ENCODE results near the gene NCOA3. TPM values are rescaled to one million over a fixed set of nuclear protein-coding genes. Genes with fewer than 3 reads are reported as not detected.

The NCOA3 gene
- total RNA-seq, 2 donors from 2014 or later: 76.0 to 113 TPM

GRCh38 chr20:47509685-47510084 is 8.0 kb downstream of the NCOA3 start:
- Mint-ChIP-seq H3K36me3 (ENCODE audit: insufficient read depth in 2 of 2) (peaks cover 12 to 13% of the 10 kb centered on the region in 2 donors), H3K4me1 (ENCODE audit: low read depth) (peaks cover 86% of the 10 kb centered on the region), H3K4me3 (peak overlapping the region; percentile 78 to 81), H3K27me3 (ENCODE audit: low read depth) (no peaks in the 10 kb centered on the region), H3K9me3 (no peaks in the 10 kb centered on the region), H3K27ac (peak overlapping the region; percentile 88)
- ATAC-seq (replicated peaks in 1 of 2) (peak; percentile 33 to 35), DNase-seq (no peak)

GRCh38 chr20:47515843-47516242 is 14.2 kb downstream of the NCOA3 start:
- H3K4me3 Mint-ChIP-seq: peak overlapping the region; percentile 27 to 50
- ATAC-seq (replicated peaks in 1 of 2) (peak; percentile 86 to 90), DNase-seq (no peak)

GRCh38 chr20:47521059-47521808 is 19.5 kb downstream of the NCOA3 start:
- Mint-ChIP-seq H3K27ac (peak overlapping the region; percentile 77), H3K36me3 (ENCODE audit: insufficient read depth in 2 of 2) (peaks cover 23 to 52% of the 10 kb centered on the region in 2 donors), H3K4me3 (no peak overlapping the region), H3K4me1 (ENCODE audit: low read depth) (peaks cover 37% of the 10 kb centered on the region), H3K9me3 (peaks cover 2 to 15% of the 10 kb centered on the region in 2 donors), H3K27me3 (ENCODE audit: low read depth) (no peaks in the 10 kb centered on the region)
- no peak for DNase-seq
- ATAC-seq (replicated peaks in 1 of 2): peak in 1 of 2 donors; percentile 47

More at GRCh38 chr20:47515843-47516242, 14.2 kb downstream of the NCOA3 start:
- Mint-ChIP-seq H3K4me1 (ENCODE audit: low read depth) (peaks cover 65% of the 10 kb centered on the region), H3K27me3 (ENCODE audit: low read depth) (no peaks in the 10 kb centered on the region), H3K9me3 (peaks cover 0 to 9% of the 10 kb centered on the region in 2 donors), H3K27ac (peak overlapping the region; percentile 58), H3K36me3 (ENCODE audit: insufficient read depth in 2 of 2) (peaks cover 14 to 32% of the 10 kb centered on the region in 2 donors)

- DNase-seq (no peak), ATAC-seq (replicated peaks in 1 of 2) (no peak)
- H3K27ac Mint-ChIP-seq: peak overlapping the region; percentile 45
- peaks cover 28 to 53% of the 10 kb centered on the region in 2 donors for H3K36me3 Mint-ChIP-seq (ENCODE audit: insufficient read depth in 2 of 2)
- no peak overlapping the region for H3K4me3 Mint-ChIP-seq
- no peaks in the 10 kb centered on the region for H3K27me3 Mint-ChIP-seq (ENCODE audit: low read depth)
- H3K9me3 Mint-ChIP-seq: peaks cover 2 to 15% of the 10 kb centered on the region in 2 donors
- H3K4me1 Mint-ChIP-seq (ENCODE audit: low read depth): peaks cover 30% of the 10 kb centered on the region
Observed at GRCh38 chr20:47524015-47524784, 22.5 kb downstream of the NCOA3 start.

GRCh38 chr20:47527004-47527800 is 25.5 kb downstream of the NCOA3 start:
- DNase-seq (no peak), ATAC-seq (replicated peaks in 1 of 2) (no peak)
- Mint-ChIP-seq H3K27ac (peak overlapping the region; percentile 99), H3K4me1 (ENCODE audit: low read depth) (peaks cover 17% of the 10 kb centered on the region), H3K9me3 (peaks cover 0 to 2% of the 10 kb centered on the region in 2 donors), H3K4me3 (peak overlapping the region in 1 of 2 donors; percentile 9), H3K36me3 (ENCODE audit: insufficient read depth in 2 of 2) (peaks cover 14 to 37% of the 10 kb centered on the region in 2 donors), H3K27me3 (ENCODE audit: low read depth) (no peaks in the 10 kb centered on the region)

GRCh38 chr20:47529840-47530239 is 28.2 kb downstream of the NCOA3 start:
- Mint-ChIP-seq H3K36me3 (ENCODE audit: insufficient read depth in 2 of 2) (peaks cover 9 to 22% of the 10 kb centered on the region in 2 donors), H3K27ac (no peak overlapping the region), H3K9me3 (no peaks in the 10 kb centered on the region), H3K4me1 (ENCODE audit: low read depth) (peaks cover 32% of the 10 kb centered on the region), H3K4me3 (no peak overlapping the region), H3K27me3 (ENCODE audit: low read depth) (no peaks in the 10 kb centered on the region)
- DNase-seq (no peak), ATAC-seq (replicated peaks in 1 of 2) (no peak)

- H3K36me3 Mint-ChIP-seq (ENCODE audit: insufficient read depth in 2 of 2): peaks cover 8 to 22% of the 10 kb centered on the region in 2 donors
Observed at GRCh38 chr20:47531458-47531857, 29.8 kb downstream of the NCOA3 start.

GRCh38 chr20:47532002-47532401 is 30.3 kb downstream of the NCOA3 start:
- peaks cover 51% of the 10 kb centered on the region for H3K4me1 Mint-ChIP-seq (ENCODE audit: low read depth)
- no peaks in the 10 kb centered on the region for H3K9me3 Mint-ChIP-seq
- H3K27me3 Mint-ChIP-seq (ENCODE audit: low read depth): no peaks in the 10 kb centered on the region
- no peak overlapping the region for H3K27ac Mint-ChIP-seq
- DNase-seq (no peak), ATAC-seq (replicated peaks in 1 of 2) (no peak)
- H3K4me3 Mint-ChIP-seq: no peak overlapping the region
- peaks cover 6 to 19% of the 10 kb centered on the region in 2 donors for H3K36me3 Mint-ChIP-seq (ENCODE audit: insufficient read depth in 2 of 2)

More at GRCh38 chr20:47531458-47531857, 29.8 kb downstream of the NCOA3 start:
- Mint-ChIP-seq H3K27me3 (ENCODE audit: low read depth) (no peaks in the 10 kb centered on the region), H3K4me3 (no peak overlapping the region), H3K27ac (no peak overlapping the region), H3K9me3 (no peaks in the 10 kb centered on the region), H3K4me1 (ENCODE audit: low read depth) (peaks cover 46% of the 10 kb centered on the region)
- DNase-seq (no peak), ATAC-seq (replicated peaks in 1 of 2) (no peak)

GRCh38 chr20:47533518-47534062 is 31.9 kb downstream of the NCOA3 start:
- H3K27me3 Mint-ChIP-seq (ENCODE audit: low read depth): no peaks in the 10 kb centered on the region
- H3K9me3 Mint-ChIP-seq: no peaks in the 10 kb centered on the region
- H3K36me3 Mint-ChIP-seq (ENCODE audit: insufficient read depth in 2 of 2): peaks cover 3 to 8% of the 10 kb centered on the region in 2 donors
- no peak for ATAC-seq (replicated peaks in 1 of 2)
- H3K27ac Mint-ChIP-seq: peak overlapping the region; percentile 70
- peaks cover 54% of the 10 kb centered on the region for H3K4me1 Mint-ChIP-seq (ENCODE audit: low read depth)
- DNase-seq: no peak
- H3K4me3 Mint-ChIP-seq: no peak overlapping the region

GRCh38 chr20:47534405-47534804 is 32.7 kb downstream of the NCOA3 start:
- DNase-seq: no peak
- Mint-ChIP-seq H3K36me3 (ENCODE audit: insufficient read depth in 2 of 2) (peaks cover 3 to 9% of the 10 kb centered on the region in 2 donors), H3K4me3 (no peak overlapping the region), H3K27me3 (ENCODE audit: low read depth) (no peaks in the 10 kb centered on the region), H3K4me1 (ENCODE audit: low read depth) (peaks cover 61% of the 10 kb centered on the region), H3K9me3 (no peaks in the 10 kb centered on the region), H3K27ac (peak overlapping the region; percentile 29)
- no peak for ATAC-seq (replicated peaks in 1 of 2)

- H3K27ac Mint-ChIP-seq: no peak overlapping the region
- no peak for ATAC-seq (replicated peaks in 1 of 2)
- no peaks in the 10 kb centered on the region for H3K9me3 Mint-ChIP-seq
- DNase-seq: no peak
- no peaks in the 10 kb centered on the region for H3K27me3 Mint-ChIP-seq (ENCODE audit: low read depth)
- peaks cover 3 to 9% of the 10 kb centered on the region in 2 donors for H3K36me3 Mint-ChIP-seq (ENCODE audit: insufficient read depth in 2 of 2)
- H3K4me1 Mint-ChIP-seq (ENCODE audit: low read depth): peaks cover 61% of the 10 kb centered on the region
- no peak overlapping the region for H3K4me3 Mint-ChIP-seq
Observed at GRCh38 chr20:47535088-47535487, 33.4 kb downstream of the NCOA3 start.

- ATAC-seq (replicated peaks in 1 of 2): no peak
- Mint-ChIP-seq H3K4me1 (ENCODE audit: low read depth) (peaks cover 69% of the 10 kb centered on the region), H3K9me3 (no peaks in the 10 kb centered on the region), H3K27ac (peak overlapping the region; percentile 38), H3K27me3 (ENCODE audit: low read depth) (no peaks in the 10 kb centered on the region), H3K4me3 (no peak overlapping the region), H3K36me3 (ENCODE audit: insufficient read depth in 2 of 2) (peaks cover 3 to 9% of the 10 kb centered on the region in 2 donors)
- DNase-seq: no peak
Observed at GRCh38 chr20:47535994-47536393, 34.3 kb downstream of the NCOA3 start.
